IPS-NIHi7 (cell line): ENCODE results near the gene RBP2.
"Not testable (repeated sequence)": the region's sequence is repeated elsewhere in the genome, so short reads cannot be mapped to it uniquely, and the experiment has no call there.

Source experiments
- DNase-seq: peaks from one replicate; pipeline ENCODE4 v3.0.0; 2012; ENCODE audit warnings: mixed read lengths; ENCODE audit errors: extremely low spot score

RBP2 gene

GRCh38 chr3:139443186-139443585, 33.1 kb downstream of the RBP2 start:
- DNase-seq, result no peak

- DNase-seq, result no peak
Observed at GRCh38 chr3:139441656-139442055, 34.7 kb downstream of the RBP2 start.

- DNase-seq, result no peak
Observed at GRCh38 chr3:139440639-139441556, 35.4 kb downstream of the RBP2 start.

GRCh38 chr3:139439278-139439677, 37.0 kb downstream of the RBP2 start:
- DNase-seq, result no peak

- no peak for DNase-seq
Observed at GRCh38 chr3:139434764-139435307, 41.5 kb downstream of the RBP2 start.

GRCh38 chr3:139434228-139434627, 42.1 kb downstream of the RBP2 start:
- DNase-seq, result no peak

- DNase-seq, result no peak
Observed at GRCh38 chr3:139433089-139433488, 43.2 kb downstream of the RBP2 start.

GRCh38 chr3:139430493-139430892, 45.8 kb downstream of the RBP2 start:
- DNase-seq, result no peak

- DNase-seq, result peak; percentile 74
Observed at GRCh38 chr3:139427283-139428060, 48.8 kb downstream of the RBP2 start.

- no peak for DNase-seq
Observed at GRCh38 chr3:139425745-139426400, 50.4 kb downstream of the RBP2 start.

GRCh38 chr3:139423232-139423631, 53.1 kb downstream of the RBP2 start:
- no peak for DNase-seq

- no peak for DNase-seq
Observed at GRCh38 chr3:139421460-139421859, 54.9 kb downstream of the RBP2 start.

- no peak for DNase-seq
Observed at GRCh38 chr3:139421040-139421439, 55.3 kb downstream of the RBP2 start.

- DNase-seq, result no peak
Observed at GRCh38 chr3:139418144-139418543, 58.2 kb downstream of the RBP2 start.

GRCh38 chr3:139416275-139416674, 60.0 kb downstream of the RBP2 start:
- DNase-seq, result no peak

- DNase-seq, result no peak
Observed at GRCh38 chr3:139414608-139415224, 61.6 kb downstream of the RBP2 start.

- DNase-seq, result not testable (repeated sequence)
Observed at GRCh38 chr3:139412891-139413290, 63.4 kb downstream of the RBP2 start.
